ENCODE data around the gene CPN2. TPM values are rescaled to one million over a fixed set of nuclear protein-coding genes. Genes with fewer than 3 reads are reported as not detected.

CPN2 gene
- total RNA-seq (2022; extraction: Qiagen RNA extraction), result not detected in 5 replicates

GRCh38 chr3:194351080-194351672 is at the start of gene CPN2:
Gene CPN2 (minus strand): TSS chr3:194351328. CDS start chr3:194342702, 8,626 bp downstream.

GRCh38 chr3:194399166-194399565 is 48.0 kb upstream of the CPN2 start, which contains the start of gene GP5:
Gene GP5 (minus strand): TSS chr3:194399266. CDS start chr3:194398282, 984 bp downstream.

GRCh38 chr3:194369522-194370279 is 18.6 kb upstream of the CPN2 start, which contains the start of gene LRRC15:
Gene LRRC15 (minus strand): TSS chr3:194369743. CDS start chr3:194361043, 8,700 bp downstream.

Other genes starting within 250 kb of the CPN2 start
- gene HES1, start 215.2 kb downstream of the CPN2 start, total RNA-seq (2022; extraction: Qiagen RNA extraction), result 11.4 to 14.5 TPM (median 12.6 TPM) in 5 replicates
- gene LRRC15, start 18.4 kb upstream of the CPN2 start, total RNA-seq (2022; extraction: Qiagen RNA extraction), result 0.10 to 0.17 TPM (median 0.17 TPM) in 5 replicates
- not detected in 5 replicates for gene GP5, start 47.9 kb upstream of the CPN2 start, total RNA-seq (2022; extraction: Qiagen RNA extraction)
- 25.3 to 39.8 TPM (median 36.2 TPM) in 5 replicates for gene ATP13A3, start 135.7 kb upstream of the CPN2 start, total RNA-seq (2022; extraction: Qiagen RNA extraction)